Small intestine (tissue), 7 donors: ENCODE results near the gene TGFB1. TPM values are rescaled to one million over a fixed set of nuclear protein-coding genes. Genes with fewer than 3 reads are reported as not detected.

Source experiments
- DNase-seq, 2 donors: peaks; one replicate each; pipeline versions ENCODE4 v3.0.0 to v3.0.0-alpha.2; 2013
- FAIRE-seq: peaks from 2 replicates; lab custom pipeline; 2012; peaks lifted over from hg19 to GRCh38; lab: Jason Lieb, UNC
- H3K27ac ChIP-seq, 3 donors: one replicate each; pipeline ENCODE4 v1.5.1; 2013; ENCODE audit warnings: low read length in 2 of 3, mild to moderate bottlenecking in 2 of 3, control low read depth in 1 of 3, inconsistent platforms in 1 of 3, low read depth in 1 of 3, moderate library complexity in 1 of 3
- H3K27me3 ChIP-seq, 3 donors: one replicate each; pipeline ENCODE4 v1.6.1; 2013; ENCODE audit warnings: low read length in 3 of 3, inconsistent platforms in 1 of 3; ENCODE audit not compliant: control insufficient read depth in 3 of 3, insufficient read depth in 3 of 3
- H3K36me3 ChIP-seq, 3 donors: one replicate each; pipeline ENCODE4 v1.6.1; 2013; ENCODE audit warnings: low read length in 3 of 3, inconsistent platforms in 1 of 3, low read depth in 1 of 3, mild to moderate bottlenecking in 1 of 3, moderate library complexity in 1 of 3; ENCODE audit not compliant: control insufficient read depth in 3 of 3, insufficient read depth in 2 of 3
- H3K4me1 ChIP-seq, 3 donors: one replicate each; pipeline ENCODE4 v1.6.1; 2013; ENCODE audit warnings: low read length in 2 of 3, inconsistent platforms in 1 of 3, low read depth in 1 of 3, mild to moderate bottlenecking in 1 of 3, moderate library complexity in 1 of 3; ENCODE audit not compliant: control insufficient read depth in 3 of 3, insufficient read depth in 2 of 3
- H3K4me3 ChIP-seq, 3 donors: one replicate each; pipeline ENCODE4 v1.5.1; 2013; ENCODE audit warnings: low read length in 3 of 3, control low read depth in 1 of 3, inconsistent platforms in 1 of 3, low read depth in 1 of 3, mild to moderate bottlenecking in 1 of 3, moderate library complexity in 1 of 3
- H3K9me3 ChIP-seq, 2 donors: one replicate each; pipeline ENCODE4 v1.6.1; 2013; ENCODE audit warnings: low read depth in 1 of 2, low read length in 1 of 2; ENCODE audit not compliant: control insufficient read depth in 2 of 2, insufficient read depth in 1 of 2
- WGBS, 3 donors: extraction: QIAGEN DNeasy Blood & Tissue Kit; methylation state at CpG; one replicate each; pipeline ENCODE4 v1.1.7; 2013; 5-methylcytosine and 5-hydroxymethylcytosine counted together
- polyA plus RNA-seq, 4 donors: library from polyadenylated mRNA; stranded (reverse) in 3 of 4; unstranded in 1 of 4; fragments of 200-250 nt in 3 of 4; fragments of 120-200 nt in 1 of 4; gene quantifications; one replicate each; pipeline versions ENCODE4 v1.2.1 to v1.2.3, GENCODE V29; 2013
- donor health status: healthy with polysubstance abuse.
- donor health status: control.
- donor health status: control.
- donor health status: Bipolar disorder and iron deficiency.
- donor health status: healthy.

TGFB1 gene
- polyA plus RNA-seq, 4 donors, result 1.1 to 18.8 (median 8.5) TPM

GRCh38 chr19:41305927-41306793 is 47.6 kb downstream of the TGFB1 start:
- 74 to 89% (median 79%) methylated on average over 13 of the region's 13 CpGs for WGBS, 3 donors
- Histone ChIP-seq H3K4me3 (no peak overlapping the region), H3K9me3 (no peaks in the 10 kb centered on the region), H3K36me3 (peaks cover 19 to 63% (median 31%) of the 10 kb centered on the region in 3 donors), H3K27ac (peak overlapping the region in 2 of 3 donors; percentile 45 to 67), H3K27me3 (no peaks in the 10 kb centered on the region), H3K4me1 (peaks cover 0 to 19% (median 8%) of the 10 kb centered on the region in 3 donors)
- no peak for DNase-seq
- FAIRE-seq, result no peak

- Histone ChIP-seq H3K27ac (peak overlapping the region in 1 of 3 donors; percentile 28), H3K4me3 (no peak overlapping the region), H3K4me1 (peaks cover 0 to 16% (median 8%) of the 10 kb centered on the region in 3 donors), H3K9me3 (no peaks in the 10 kb centered on the region), H3K36me3 (peaks cover 19 to 69% (median 36%) of the 10 kb centered on the region in 3 donors), H3K27me3 (no peaks in the 10 kb centered on the region)
- WGBS, 3 donors, result 72 to 87% (median 79%) methylated on average over 4 of the region's 4 CpGs
- no peak for FAIRE-seq
- DNase-seq, result no peak
Measured at GRCh38 chr19:41304706-41305483, 48.8 kb downstream of the TGFB1 start.

- WGBS, 3 donors, result 88 to 90% (median 90%) methylated on average over 14 of the region's 14 CpGs
- peaks cover 19 to 78% (median 36%) of the 10 kb centered on the region in 3 donors for H3K36me3 ChIP-seq
- H3K27ac ChIP-seq, result peak overlapping the region in 1 of 3 donors; percentile 6
- no peaks in the 10 kb centered on the region for H3K9me3 ChIP-seq
- FAIRE-seq (no peak), DNase-seq (no peak)
- H3K27me3 ChIP-seq, result no peaks in the 10 kb centered on the region
- H3K4me1 ChIP-seq, result peaks cover 0 to 13% (median 11%) of the 10 kb centered on the region in 3 donors
- H3K4me3 ChIP-seq, result no peak overlapping the region
Measured at GRCh38 chr19:41303954-41304353, 49.8 kb downstream of the TGFB1 start.

GRCh38 chr19:41302624-41303351 is 50.9 kb downstream of the TGFB1 start:
- WGBS, 3 donors, result 65 to 78% (median 71%) methylated on average over 21 of the region's 21 CpGs
- Histone ChIP-seq H3K4me1 (peaks cover 0 to 14% (median 10%) of the 10 kb centered on the region in 3 donors), H3K27ac (peak overlapping the region in 2 of 3 donors; percentile 45 to 59), H3K4me3 (no peak overlapping the region), H3K9me3 (no peaks in the 10 kb centered on the region), H3K36me3 (peaks cover 19 to 82% (median 39%) of the 10 kb centered on the region in 3 donors), H3K27me3 (no peaks in the 10 kb centered on the region)
- no peak for FAIRE-seq
- peak in 1 of 2 donors; percentile 46 for DNase-seq

- Histone ChIP-seq H3K36me3 (peaks cover 15 to 86% (median 43%) of the 10 kb centered on the region in 3 donors), H3K4me1 (peaks cover 0 to 22% (median 12%) of the 10 kb centered on the region in 3 donors), H3K27me3 (no peaks in the 10 kb centered on the region), H3K9me3 (no peaks in the 10 kb centered on the region), H3K27ac (peak overlapping the region in 1 of 3 donors; percentile 14), H3K4me3 (no peak overlapping the region)
- FAIRE-seq, result no peak
- DNase-seq, result no peak
- WGBS, 3 donors, result 81 to 95% (median 86%) methylated on average over 6 of the region's 6 CpGs
Measured at GRCh38 chr19:41300555-41300954, 53.2 kb downstream of the TGFB1 start.

- H3K27ac ChIP-seq, result peak overlapping the region in 1 of 3 donors; percentile 96
- DNase-seq (no peak), FAIRE-seq (no peak)
- H3K4me3 ChIP-seq, result no peak overlapping the region
- no peaks in the 10 kb centered on the region for H3K9me3 ChIP-seq
- peaks cover 9 to 82% (median 43%) of the 10 kb centered on the region in 3 donors for H3K36me3 ChIP-seq
- peaks cover 0 to 29% (median 12%) of the 10 kb centered on the region in 3 donors for H3K4me1 ChIP-seq
- no peaks in the 10 kb centered on the region for H3K27me3 ChIP-seq
- 33 to 41% (median 39%) methylated on average over 4 of the region's 4 CpGs for WGBS, 3 donors
Measured at GRCh38 chr19:41299755-41300089, 54.0 kb downstream of the TGFB1 start.

- H3K36me3 ChIP-seq, result peaks cover 10 to 82% (median 43%) of the 10 kb centered on the region in 3 donors
- FAIRE-seq (no peak), DNase-seq (no peak)
- WGBS, 3 donors, result 59 to 78% (median 72%) methylated on average over 10 of the region's 10 CpGs
- no peaks in the 10 kb centered on the region for H3K27me3 ChIP-seq
- H3K27ac ChIP-seq, result peak overlapping the region; percentile 68 to 96 (median 80)
- H3K4me3 ChIP-seq, result no peak overlapping the region
- H3K4me1 ChIP-seq, result peaks cover 0 to 34% (median 12%) of the 10 kb centered on the region in 3 donors
- no peaks in the 10 kb centered on the region for H3K9me3 ChIP-seq
Measured at GRCh38 chr19:41299046-41299754, 54.5 kb downstream of the TGFB1 start.
